Measurements from ENCODE around the gene KDM4B.
"Not testable (repeated sequence)": the region's sequence is repeated elsewhere in the genome, so short reads cannot be mapped to it uniquely, and the experiment has no call there.

KDM4B gene

GRCh38 chr19:5149508-5149907, 180.6 kb downstream of the KDM4B start:
- no peak for DNase-seq (ENCODE audit: low read depth in 2 of 2)

GRCh38 chr19:5149932-5150901, 181.3 kb downstream of the KDM4B start:
- DNase-seq (ENCODE audit: low read depth in 2 of 2): no peak

- no peak for DNase-seq (ENCODE audit: low read depth in 2 of 2)
These were observed 182.2 kb downstream of the KDM4B start for GRCh38 chr19:5150902-5151741.

DNA sequence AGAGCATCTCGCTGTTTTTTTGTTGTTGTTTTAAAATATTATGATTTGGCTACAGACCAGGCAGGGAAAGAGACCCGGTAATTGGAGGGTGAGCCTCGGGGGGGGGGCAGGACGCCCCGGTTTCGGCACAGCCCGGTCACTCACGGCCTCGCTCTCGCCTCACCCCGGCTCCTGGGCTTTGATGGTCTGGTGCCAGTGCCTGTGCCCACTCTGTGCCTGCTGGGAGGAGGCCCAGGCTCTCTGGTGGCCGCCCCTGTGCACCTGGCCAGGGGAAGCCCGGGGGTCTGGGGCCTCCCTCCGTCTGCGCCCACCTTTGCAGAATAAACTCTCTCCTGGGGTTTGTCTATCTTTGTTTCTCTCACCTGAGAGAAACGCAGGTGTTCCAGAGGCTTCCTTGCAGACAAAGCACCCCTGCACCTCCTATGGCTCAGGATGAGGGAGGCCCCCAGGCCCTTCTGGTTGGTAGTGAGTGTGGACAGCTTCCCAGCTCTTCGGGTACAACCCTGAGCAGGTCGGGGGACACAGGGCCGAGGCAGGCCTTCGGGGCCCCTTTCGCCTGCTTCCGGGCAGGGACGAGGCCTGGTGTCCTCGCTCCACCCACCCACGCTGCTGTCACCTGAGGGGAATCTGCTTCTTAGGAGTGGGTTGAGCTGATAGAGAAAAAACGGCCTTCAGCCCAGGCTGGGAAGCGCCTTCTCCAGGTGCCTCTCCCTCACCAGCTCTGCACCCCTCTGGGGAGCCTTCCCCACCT, 183.3 kb downstream of the KDM4B start:
- DNase-seq (ENCODE audit: low read depth in 2 of 2): no peak

- no peak for DNase-seq (ENCODE audit: low read depth in 2 of 2)
These were observed 184.0 kb downstream of the KDM4B start for GRCh38 chr19:5152767-5153532.

- no peak for DNase-seq (ENCODE audit: low read depth in 2 of 2)
These were observed 184.8 kb downstream of the KDM4B start for GRCh38 chr19:5153601-5154128.

GRCh38 chr19:5154129-5154798, 185.4 kb downstream of the KDM4B start:
- DNase-seq (ENCODE audit: low read depth in 2 of 2): no peak

DNA sequence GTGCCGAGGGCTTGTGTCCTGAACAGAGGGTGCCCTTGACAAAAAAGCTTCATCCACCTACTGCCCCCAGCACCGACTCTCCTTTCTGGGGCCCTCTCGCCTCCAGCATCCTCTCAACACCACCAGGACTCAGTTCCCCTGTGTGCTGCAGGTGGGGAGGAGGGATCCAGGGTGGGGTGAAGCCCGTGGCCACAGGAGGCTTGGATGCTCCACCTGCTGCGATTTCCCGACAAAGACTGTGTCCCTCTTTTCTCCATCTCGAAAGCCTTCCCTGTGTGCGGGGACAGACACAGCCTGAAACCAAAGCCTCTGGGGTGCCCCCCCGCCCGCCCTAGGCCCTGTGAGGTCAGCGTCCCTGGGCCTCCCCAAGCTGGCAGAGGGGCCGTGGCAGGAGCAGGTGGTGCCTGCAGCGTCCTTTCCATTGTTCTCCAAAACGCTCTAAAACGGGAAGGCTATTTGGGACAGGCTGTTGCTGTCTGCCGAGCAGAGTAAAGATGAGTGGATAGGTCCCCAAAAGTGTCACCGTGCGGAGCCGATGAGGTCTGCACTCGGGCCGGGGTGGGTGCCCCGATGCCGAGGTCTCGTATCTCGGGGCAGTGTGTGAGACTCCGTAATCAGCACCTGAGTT, 186.0 kb downstream of the KDM4B start:
- DNase-seq (ENCODE audit: low read depth in 2 of 2): no peak

DNA sequence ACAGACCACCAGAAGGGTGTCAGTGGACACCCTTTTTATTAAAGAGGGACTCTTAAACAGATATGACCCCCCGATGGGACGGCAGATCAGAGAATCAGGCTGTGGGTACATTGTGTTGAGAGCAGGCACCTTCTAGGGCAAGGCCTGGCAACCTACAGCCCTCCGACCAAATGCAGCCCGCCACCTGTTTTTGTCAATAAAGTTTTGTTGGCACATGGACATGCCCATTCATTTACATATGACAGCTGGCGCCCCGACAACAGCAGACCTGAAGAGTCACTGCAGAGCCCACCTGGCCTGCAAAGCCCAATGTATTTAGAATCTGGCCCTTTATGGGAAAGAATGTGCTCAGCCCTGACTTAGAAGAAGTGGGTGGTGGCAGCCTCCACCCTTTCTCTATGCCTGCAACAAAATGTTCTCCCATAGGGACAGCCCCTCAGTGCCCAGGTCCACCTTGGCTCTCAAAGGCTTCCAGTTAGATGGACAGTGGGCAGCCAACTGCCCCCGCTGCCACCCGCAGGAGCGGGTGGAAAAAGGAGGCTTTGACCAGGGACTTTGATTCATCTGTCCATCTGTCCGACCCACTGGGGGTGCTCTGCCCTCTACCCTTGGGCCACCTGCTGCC, 186.8 kb downstream of the KDM4B start:
- DNase-seq (ENCODE audit: low read depth in 2 of 2): no peak

- DNase-seq (ENCODE audit: low read depth in 2 of 2): no peak
These were observed 187.5 kb downstream of the KDM4B start for GRCh38 chr19:5156231-5156986.

DNA sequence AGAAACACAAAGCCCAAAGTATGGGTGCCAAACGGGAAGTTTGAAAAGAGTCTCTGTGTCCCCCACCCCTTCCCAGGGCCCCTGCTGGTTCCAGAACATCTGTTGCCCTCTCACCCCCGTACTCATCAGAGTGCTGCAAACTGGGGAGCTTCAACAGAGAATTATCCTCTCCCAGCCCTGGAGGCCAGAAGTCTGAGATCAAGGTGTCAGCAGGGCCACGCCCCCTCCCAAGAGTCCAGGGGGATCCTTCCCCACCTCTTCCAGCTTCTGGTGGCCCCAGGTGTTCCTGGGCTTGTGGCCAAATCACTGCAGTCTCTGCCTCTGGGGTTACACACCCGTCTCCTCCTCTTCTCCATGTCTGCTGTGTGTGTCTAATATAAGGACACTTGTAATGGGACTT, 188.3 kb downstream of the KDM4B start:
- no peak for DNase-seq (ENCODE audit: low read depth in 2 of 2)

GRCh38 chr19:5158549-5159134, 189.7 kb downstream of the KDM4B start:
- DNase-seq (ENCODE audit: low read depth in 2 of 2): not testable (repeated sequence)

DNA sequence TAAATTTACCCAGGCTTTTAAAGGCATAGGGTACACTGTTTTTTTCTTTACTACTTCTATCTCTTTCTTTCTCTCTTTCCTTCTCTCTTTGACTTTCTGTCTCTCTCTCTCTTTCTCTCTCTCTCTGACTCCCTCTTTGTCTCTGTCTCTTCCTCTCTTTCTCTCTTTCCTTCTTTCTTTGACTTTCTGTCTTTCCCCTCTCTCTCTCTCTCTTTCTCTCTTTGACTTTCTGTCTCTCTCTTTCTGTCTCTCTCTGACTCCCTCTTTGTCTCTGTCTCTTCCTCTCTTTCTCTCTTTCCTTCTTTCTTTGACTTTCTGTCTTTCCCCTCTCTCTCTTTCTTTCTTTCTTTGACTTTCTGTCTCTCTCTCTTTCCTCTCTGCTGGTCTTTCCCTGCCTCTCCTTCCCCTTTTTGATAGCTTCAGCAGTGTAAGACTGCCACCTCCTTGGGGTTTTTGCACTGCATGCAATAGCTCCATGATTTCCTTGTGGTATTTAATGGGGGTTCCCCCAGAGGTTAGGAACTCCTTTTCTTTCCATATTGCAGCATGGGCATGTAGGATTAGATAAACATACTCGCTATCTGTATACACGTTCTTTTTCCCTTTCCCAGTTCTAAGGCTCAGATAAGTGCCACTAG, 191.4 kb downstream of the KDM4B start:
- DNase-seq (ENCODE audit: low read depth in 2 of 2): not testable (repeated sequence)

- DNase-seq (ENCODE audit: low read depth in 2 of 2): not testable (repeated sequence)
These were observed 196.2 kb downstream of the KDM4B start for GRCh38 chr19:5164845-5165696.

GRCh38 chr19:5165697-5166019, 196.7 kb downstream of the KDM4B start:
- no peak for DNase-seq (ENCODE audit: low read depth in 2 of 2)

DNA sequence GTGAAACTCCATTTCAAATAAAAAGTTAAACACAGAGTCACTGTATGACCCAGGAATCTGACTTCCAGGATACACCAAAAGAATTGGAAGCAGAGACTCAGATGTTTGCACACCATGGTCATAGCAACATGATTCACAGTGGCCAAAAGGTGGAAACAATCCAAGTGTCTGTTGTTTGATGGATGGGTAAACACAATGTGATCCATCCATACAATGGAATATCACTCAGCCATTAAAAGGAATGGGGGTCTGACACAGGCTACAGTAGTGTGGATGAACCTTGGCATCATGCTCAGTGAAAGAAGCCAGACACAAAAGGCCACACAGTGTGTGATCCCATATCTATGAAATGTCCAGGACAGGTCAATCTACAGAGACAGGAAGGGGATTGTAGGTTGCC, 197.3 kb downstream of the KDM4B start:
- DNase-seq (ENCODE audit: low read depth in 2 of 2): peak in 1 of 2 experiments; percentile 13

GRCh38 chr19:5170329-5170745, 201.4 kb downstream of the KDM4B start:
- no peak for DNase-seq (ENCODE audit: low read depth in 2 of 2)

All from fibroblast of skin of left quadriceps (primary cell).